Prostate gland (tissue), 2 donors: ENCODE data around the gene ERBB2.

Experiments
- POLR2AphosphoS5 ChIP-seq: sonication (generic); formaldehyde crosslinking; IDR thresholded peaks from one replicate; pipeline ENCODE4 v1.6.1; 2017; ENCODE audit warnings: antibody characterized with exemption
- TF ChIP-seq, protein P1 (sequence below), 4 experiments: fragments of 200-600 bp in 2 of 4; fragments of 450-650 bp in 2 of 4; sonication (generic) in 2 of 4; IDR thresholded peaks; 1 replicate in 3 of 4; 2 replicates in 1 of 4; pipeline ENCODE4 v1.5.1; 2016 to 2019; ENCODE audit warnings: antibody characterized with exemption in 4 of 4, mild to moderate bottlenecking in 2 of 4, moderate library complexity in 2 of 4

DNA sequence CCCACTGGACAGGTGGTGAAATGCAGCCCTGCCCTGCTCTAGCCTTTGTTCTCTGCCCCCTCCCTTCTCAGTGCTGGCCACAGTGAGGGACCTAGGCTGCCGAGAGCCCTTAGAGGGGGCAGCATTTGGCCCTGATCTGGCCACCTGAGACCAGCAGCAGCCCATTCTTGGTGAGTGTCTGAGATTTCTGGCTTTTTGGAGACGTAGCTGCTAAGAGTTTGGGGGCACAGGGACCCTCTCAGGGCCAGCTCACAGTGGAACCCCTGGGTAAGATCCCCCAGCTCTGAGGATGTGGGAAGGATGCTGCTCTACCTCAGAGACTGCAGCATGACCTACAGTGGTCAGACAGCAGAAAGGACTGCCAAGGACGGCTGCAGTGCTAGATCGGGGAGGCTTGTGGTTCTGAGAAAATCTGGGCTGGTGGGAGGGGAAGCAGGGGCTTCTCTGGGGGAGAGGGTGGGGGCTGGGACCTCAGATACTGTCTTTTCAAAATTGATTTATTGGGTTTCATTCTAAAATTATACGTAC, 51.2 kb downstream of the ERBB2 start:
- TF ChIP-seq, protein P1, sequence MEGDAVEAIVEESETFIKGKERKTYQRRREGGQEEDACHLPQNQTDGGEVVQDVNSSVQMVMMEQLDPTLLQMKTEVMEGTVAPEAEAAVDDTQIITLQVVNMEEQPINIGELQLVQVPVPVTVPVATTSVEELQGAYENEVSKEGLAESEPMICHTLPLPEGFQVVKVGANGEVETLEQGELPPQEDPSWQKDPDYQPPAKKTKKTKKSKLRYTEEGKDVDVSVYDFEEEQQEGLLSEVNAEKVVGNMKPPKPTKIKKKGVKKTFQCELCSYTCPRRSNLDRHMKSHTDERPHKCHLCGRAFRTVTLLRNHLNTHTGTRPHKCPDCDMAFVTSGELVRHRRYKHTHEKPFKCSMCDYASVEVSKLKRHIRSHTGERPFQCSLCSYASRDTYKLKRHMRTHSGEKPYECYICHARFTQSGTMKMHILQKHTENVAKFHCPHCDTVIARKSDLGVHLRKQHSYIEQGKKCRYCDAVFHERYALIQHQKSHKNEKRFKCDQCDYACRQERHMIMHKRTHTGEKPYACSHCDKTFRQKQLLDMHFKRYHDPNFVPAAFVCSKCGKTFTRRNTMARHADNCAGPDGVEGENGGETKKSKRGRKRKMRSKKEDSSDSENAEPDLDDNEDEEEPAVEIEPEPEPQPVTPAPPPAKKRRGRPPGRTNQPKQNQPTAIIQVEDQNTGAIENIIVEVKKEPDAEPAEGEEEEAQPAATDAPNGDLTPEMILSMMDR (IDR thresholded peaks at IDR 0.05) = no peak
- no peak for TF ChIP-seq POLR2AphosphoS5
